GM12801 (cell line): ENCODE data around the gene MROH2A.

Experiments
- CTCF ChIP-seq: IDR thresholded peaks from one replicate; pipeline ENCODE4 v1.5.1; 2011; ENCODE audit warnings: control low read depth; ENCODE audit not compliant: insufficient read length; ENCODE audit errors: extremely low read depth

Gene MROH2A

GRCh38 chr2:233764264-233764663 is 13.9 kb upstream of the MROH2A start:
- TF ChIP-seq CTCF, result no peak

- no peak for TF ChIP-seq CTCF
Measured at GRCh38 chr2:233764761-233765160, 13.4 kb upstream of the MROH2A start.

GRCh38 chr2:233766416-233766815 is 11.7 kb upstream of the MROH2A start:
- TF ChIP-seq CTCF, result no peak

GRCh38 chr2:233768076-233768475 is 10.1 kb upstream of the MROH2A start:
- no peak for TF ChIP-seq CTCF

GRCh38 chr2:233769260-233769659 is 8.9 kb upstream of the MROH2A start:
- TF ChIP-seq CTCF, result no peak

- TF ChIP-seq CTCF, result no peak
Measured at GRCh38 chr2:233772153-233772552, 6.0 kb upstream of the MROH2A start.

- TF ChIP-seq CTCF, result no peak
Measured at GRCh38 chr2:233772583-233772982, 5.5 kb upstream of the MROH2A start.

- no peak for TF ChIP-seq CTCF
Measured at GRCh38 chr2:233773854-233774253, 4.3 kb upstream of the MROH2A start.
